ENCODE measurements around the gene RFESD. TPM values are rescaled to one million over a fixed set of nuclear protein-coding genes. Genes with fewer than 3 reads are reported as not detected.

Gene RFESD
- 0.65 and 1.6 TPM in 2 replicates for total RNA-seq

DNA sequence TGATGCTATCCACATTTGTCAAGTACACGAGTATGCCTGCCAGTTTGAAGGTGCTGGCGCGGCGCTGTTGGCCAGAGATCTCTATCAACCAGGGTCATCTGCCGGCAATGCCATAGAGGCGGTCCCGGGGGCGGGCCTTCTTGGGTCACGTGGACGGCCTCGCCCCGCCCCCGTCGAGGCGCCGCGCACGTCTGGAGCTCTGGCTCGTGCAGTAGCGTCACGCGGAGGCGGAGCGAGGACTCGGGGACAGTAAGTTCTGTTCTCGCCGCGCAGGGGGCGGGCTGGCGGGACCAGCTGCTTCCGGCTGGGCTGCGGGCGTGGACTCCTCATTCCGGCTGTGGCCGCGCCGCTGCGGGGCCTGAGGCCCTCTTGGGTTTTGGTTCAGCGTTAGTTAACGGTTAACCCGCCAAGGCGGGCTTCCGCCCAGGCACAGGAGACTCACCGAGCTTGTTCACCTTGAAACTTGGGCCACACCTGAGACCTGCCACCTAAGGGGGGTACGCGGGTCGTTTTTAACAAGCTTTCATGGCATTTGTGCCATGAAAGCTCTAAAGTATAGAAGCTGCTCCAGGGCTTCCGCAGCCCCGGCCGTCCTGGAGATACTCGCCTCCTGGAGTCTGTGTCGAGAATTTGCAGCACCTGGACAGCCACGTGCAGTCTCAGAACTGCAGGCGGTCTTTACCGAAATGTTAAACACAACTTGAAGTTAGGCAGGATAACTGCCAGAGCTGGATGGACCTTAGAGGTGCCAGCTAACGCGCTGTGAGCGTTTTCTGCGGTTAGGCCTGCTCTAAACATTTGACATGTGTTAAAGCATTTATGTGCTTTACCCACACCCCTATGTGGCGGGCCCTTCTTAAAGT is at the start of gene RFESD:
Gene RFESD, plus strand, starts transcription at position 209 of the 863 bp plus-strand sequence. CDS start 5,495 bp downstream, outside the sequence.
- DNase-seq (ENCODE audit: low read depth in 2 of 2), result peak; percentile 92 to 93

DNA sequence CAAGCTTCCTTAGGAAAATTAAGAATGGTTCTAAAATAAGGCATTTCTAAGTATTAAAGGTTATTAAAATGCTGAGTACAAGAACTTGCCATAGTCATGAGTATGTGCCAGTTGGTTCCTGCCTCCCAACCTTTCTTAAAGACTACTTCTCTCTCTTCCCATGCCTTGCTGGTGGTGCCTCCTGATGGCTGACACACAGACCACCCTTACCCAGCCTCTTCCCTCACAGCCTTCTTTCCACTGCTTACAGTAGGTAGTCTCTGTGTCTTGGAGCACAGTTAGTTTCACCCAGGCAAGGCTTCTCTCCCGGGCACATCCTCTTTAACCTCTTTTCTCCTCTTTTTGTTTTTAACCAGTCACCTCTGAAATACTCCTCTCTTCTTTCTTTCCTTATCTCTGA is 47.3 kb upstream of the RFESD start:
- no peak for DNase-seq (ENCODE audit: low read depth in 2 of 2)

DNA sequence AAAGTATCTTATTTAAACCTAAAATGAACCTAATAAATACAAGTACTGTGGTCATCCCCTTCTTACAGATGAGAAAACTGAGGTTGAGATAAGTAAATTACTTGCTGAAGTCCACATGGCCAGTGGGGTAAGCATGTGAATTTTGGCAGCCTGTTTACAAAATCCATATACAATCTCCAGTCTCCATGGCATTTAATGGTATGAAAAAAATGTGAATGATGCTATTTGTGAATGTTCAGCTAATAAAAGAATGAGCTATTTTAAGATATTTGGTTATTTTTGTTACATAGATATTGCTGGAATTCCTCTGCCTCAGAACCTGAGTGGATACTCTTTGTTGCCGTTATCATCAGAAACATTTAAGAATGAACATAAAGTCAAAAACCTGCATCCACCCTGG is 46.0 kb upstream of the RFESD start:
- no peak for DNase-seq (ENCODE audit: low read depth in 2 of 2)

DNA sequence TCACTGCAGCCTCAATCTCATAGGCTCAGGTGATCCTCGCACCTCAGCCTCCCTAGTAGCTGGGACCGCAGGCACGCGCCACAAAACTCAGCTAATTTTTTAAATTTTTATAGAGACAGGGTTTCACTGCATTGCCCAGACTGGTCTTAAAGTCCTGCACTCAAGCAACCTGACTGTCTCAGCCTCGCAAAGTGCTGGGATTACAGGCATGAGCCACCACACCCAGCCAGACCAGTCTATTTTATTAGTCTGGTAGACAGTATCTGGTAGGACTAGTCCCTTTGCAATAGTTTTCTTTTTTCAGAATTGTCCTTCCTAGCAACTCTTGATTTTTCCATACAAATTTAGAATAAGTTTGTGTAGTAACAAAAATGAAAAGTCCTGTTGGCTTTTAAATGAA is 40.8 kb upstream of the RFESD start:
- no peak for DNase-seq (ENCODE audit: low read depth in 2 of 2)

DNA sequence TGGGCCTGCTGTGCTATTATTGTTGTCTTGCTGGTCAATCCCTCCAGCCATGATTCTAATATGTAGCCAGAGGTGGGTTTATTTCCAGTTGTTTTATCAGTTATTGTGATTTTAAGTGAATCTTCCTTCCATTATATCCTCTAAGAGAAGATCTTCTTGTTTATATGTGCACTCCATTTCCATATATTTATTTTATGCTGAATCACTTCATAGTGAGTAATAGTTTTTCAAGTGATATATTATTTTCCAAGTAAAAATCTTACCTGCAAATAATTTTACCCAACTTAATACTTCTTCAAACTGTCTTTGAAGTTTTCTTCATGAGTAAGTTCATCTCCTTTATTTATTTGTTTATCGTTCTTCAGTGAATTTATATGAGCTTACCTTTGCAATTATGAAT is 40.2 kb upstream of the RFESD start:
- no peak for DNase-seq (ENCODE audit: low read depth in 2 of 2)

DNA sequence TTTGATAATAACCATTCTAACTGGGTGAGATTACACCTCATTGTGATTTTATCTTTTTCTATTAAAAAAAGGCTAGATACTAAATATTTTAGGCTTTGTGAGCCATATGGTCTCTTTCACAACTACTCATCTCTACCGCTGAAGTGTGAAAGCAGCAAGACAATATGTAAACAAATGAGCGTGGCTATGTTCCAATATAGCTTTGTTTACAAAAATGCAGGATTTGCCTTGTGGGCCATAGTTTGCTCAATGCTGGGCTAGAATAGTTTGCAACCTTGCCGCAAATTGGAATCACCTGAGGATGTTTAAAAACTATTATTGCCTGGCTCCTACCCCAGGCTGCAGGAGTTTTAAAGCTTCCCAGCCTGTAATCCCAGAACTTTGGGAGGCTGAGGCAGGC is 36.9 kb upstream of the RFESD start:
- DNase-seq (ENCODE audit: low read depth in 2 of 2), result no peak

DNA sequence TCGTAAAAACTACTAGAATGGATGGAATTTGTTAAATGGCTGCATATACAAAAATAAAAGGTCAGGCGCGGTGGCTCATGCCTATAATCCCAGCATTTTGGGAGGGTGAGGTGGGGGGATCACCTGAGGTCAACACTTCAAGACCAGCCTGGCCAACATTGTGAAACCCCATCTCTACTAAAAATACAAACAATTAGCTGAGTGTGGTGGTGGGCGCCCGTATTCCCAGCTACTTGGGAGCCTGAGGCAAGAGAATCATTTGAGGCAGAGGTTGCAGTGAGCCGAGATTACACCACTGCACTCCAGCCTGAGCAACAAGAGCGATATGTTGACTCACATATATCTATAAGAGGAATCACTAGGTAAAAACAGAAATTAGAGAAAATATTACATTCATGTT is 36.0 kb upstream of the RFESD start:
- no peak for DNase-seq (ENCODE audit: low read depth in 2 of 2)

DNA sequence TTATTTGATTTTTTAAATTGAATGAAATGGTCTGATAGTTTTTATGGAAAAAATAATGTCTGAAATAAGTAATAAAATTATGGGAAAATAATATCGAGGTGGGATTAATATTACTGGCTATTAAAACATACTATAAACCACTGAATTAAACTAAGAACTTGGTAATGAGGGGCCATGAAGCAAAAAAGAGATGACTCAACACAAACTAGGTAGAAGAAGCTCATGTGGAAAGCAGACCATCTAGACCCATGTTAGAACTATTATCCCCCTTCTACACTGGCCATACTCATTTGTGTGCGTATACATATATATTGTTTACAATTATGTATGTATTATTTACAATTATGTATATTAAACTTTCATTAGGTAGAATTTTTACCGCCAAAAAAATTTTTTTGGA is 35.2 kb upstream of the RFESD start:
- no peak for DNase-seq (ENCODE audit: low read depth in 2 of 2)

DNA sequence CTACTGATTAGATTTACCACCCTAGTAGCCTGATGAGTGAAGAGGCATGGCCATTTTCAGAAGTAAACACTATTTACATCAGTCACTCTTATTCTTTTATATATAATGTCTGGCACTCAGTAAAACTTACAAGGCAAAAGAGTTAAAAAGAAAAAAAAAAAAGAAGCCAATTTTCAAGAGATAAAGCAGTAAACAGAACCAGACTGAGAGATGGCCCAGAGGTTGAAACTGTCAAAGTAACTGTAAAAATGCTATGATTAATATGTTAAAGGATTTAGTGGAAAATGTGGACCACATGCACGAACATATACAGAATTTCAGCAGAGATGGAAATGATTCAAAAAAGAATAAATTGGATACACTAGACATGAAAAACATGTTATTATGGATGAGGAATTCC is 33.1 kb upstream of the RFESD start:
- DNase-seq (ENCODE audit: low read depth in 2 of 2), result no peak

DNA sequence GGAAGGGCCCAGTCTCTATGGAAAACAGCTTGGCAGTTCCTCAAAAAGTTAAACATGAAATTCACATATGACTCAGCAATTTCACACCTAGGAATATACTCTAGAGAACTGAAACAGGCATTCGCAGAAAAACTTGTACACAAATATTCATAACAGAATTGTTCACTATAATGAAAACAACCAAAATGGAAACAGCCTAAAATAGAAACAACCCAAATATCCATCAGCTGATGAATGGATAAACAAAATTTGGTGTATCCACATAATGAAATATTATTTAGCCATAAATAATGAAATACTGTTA is 31.5 kb upstream of the RFESD start:
- DNase-seq (ENCODE audit: low read depth in 2 of 2), result peak in 1 of 2 donors; percentile 9

DNA sequence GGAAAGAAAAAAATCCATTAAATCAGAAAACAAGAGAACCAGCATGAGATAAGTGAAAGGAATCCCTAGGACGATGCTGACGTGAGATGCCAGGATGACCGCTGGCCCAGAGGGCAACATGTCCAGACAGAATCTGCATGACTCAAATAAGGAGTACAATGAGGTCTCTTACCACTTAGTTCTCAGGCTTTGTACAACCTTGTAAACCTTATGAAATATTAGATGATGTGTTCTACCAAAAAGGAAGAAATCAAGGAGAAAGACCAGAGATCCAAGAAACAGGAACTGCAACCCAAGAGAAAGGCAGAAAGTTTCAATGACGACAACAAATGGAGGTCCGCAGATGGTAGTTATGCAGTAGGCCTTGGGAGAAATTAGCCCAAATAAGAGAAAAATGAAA is 29.5 kb upstream of the RFESD start:
- peak in 1 of 2 donors; percentile 79 for DNase-seq (ENCODE audit: low read depth in 2 of 2)

DNA sequence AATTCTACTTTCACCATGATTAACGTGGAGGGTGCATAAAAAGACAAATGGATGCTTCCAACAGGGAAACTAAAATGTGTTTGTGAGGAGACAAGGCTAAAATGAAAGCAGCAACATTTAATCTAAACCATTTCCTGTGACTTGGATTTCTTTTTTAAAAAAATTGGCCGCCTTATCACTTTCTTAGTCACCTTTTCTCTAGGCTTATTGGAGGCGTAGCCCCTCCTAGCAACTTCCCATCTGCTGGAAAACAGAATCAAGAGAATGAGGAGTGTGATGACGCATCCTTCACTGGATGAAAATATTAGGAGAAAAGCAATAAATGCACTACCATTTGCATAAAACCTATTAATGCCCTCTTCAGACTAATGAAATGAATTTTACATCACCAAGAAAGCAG is 27.5 kb upstream of the RFESD start:
- DNase-seq (ENCODE audit: low read depth in 2 of 2), result peak in 1 of 2 donors; percentile 90

DNA sequence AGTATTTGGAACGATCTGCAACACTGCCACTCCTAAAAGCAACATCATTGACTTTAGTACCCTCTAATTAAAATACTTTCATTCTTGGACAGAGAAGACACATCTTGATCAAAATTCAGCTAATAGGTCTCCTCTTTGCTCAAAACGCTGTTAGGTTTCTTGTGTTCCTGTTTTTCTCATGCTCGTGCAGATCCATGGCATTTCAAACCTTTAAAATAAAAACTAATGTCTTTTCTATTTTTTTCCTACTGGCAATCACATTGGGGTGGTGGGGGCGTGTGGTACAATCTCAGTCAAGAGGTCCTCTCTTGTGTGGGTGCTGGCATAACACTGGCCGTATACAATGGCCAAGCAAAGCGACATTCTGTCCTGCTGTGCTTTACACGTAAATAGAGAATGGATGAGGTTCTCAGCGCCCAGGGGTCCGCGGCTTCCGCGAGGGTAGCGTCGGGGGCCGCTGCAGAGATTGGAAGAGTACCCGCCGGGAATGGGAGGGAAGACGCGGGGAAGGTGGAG is 27.0 kb upstream of the RFESD start:
- no peak for DNase-seq (ENCODE audit: low read depth in 2 of 2)

DNA sequence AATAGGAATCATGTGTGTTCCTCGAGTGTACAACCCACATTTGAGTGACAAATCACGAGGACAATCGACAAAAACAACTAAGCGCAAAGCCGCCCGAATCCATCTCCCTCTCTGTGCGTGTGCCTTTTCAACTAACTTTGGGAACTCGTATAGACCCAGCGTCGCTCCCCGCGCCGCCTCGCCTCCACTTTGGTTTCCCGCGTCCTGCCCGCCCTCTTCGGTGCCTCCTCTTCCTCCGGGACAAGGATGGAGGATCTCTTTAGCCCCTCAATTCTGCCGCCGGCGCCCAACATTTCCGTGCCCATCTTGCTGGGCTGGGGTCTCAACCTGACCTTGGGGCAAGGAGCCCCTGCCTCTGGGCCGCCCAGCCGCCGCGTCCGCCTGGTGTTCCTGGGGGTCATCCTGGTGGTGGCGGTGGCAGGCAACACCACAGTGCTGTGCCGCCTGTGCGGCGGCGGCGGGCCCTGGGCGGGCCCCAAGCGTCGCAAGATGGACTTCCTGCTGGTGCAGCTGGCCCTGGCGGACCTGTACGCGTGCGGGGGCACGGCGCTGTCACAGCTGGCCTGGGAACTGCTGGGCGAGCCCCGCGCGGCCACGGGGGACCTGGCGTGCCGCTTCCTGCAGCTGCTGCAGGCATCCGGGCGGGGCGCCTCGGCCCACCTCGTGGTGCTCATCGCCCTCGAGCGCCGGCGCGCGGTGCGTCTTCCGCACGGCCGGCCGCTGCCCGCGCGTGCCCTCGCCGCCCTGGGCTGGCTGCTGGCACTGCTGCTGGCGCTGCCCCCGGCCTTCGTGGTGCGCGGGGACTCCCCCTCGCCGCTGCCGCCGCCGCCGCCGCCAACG is 26.3 kb upstream of the RFESD start, which contains the start of gene GPR150:
Gene GPR150, plus strand, starts transcription at position 58 of the 840 bp plus-strand sequence. Its CDS starts 189 bp downstream, at position 247.
- peak; percentile 56 to 71 for DNase-seq (ENCODE audit: low read depth in 2 of 2)

DNA sequence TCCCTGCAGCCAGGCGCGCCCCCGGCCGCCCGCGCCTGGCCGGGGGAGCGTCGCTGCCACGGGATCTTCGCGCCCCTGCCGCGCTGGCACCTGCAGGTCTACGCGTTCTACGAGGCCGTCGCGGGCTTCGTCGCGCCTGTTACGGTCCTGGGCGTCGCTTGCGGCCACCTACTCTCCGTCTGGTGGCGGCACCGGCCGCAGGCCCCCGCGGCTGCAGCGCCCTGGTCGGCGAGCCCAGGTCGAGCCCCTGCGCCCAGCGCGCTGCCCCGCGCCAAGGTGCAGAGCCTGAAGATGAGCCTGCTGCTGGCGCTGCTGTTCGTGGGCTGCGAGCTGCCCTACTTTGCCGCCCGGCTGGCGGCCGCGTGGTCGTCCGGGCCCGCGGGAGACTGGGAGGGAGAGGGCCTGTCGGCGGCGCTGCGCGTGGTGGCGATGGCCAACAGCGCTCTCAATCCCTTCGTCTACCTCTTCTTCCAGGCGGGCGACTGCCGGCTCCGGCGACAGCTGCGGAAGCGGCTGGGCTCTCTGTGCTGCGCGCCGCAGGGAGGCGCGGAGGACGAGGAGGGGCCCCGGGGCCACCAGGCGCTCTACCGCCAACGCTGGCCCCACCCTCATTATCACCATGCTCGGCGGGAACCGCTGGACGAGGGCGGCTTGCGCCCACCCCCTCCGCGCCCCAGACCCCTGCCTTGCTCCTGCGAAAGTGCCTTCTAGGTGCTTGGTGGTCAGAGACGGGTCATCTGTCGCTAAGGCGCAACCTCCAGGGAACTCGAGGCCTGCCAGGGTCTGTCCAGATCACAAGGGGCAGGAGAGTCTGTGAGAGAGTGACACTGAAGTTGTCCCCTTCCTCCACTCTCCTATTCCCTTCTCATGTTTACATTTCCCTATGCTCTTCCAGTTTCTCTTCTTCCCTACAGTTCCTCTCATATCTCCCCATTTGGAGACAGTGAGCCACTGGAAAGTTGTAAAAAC is 25.4 kb upstream of the RFESD start:
- peak; percentile 38 to 43 for DNase-seq (ENCODE audit: low read depth in 2 of 2)

DNA sequence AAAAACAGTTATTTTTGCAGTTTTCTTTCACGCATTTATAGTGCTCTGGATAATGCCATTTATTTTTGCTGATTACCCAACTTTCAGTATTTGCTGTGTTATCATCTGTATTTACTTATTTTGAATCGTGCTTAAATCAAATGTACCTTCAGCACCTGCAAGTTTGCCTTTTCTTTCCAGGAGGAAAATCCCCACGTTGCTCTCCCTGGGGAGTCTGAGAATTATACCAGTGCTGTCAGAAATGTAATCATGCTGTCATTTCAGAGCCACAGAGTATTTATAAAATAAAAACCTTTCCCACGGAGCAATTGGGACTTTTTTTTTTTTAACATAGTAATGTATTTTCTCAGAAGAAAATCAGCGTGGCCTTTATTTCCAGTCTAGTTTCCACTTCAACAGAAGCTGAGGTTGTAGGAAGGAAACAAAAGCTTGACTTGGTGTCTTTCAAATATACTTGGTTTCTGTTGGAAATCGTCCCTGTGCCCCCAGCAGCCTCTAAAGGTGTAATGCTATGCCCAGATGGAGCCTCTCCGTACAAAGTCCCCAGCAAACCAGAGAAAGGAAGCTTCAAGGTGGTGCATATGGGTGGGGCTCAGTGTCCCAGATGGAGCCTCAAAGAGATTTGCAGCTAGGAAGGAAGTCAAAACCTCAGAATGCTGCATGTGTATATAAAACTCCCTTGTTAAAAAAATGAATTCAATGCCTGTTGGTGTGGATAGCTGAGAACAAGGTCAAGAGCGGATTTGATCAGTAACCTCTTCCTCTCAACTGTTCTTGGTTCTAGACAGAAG is 24.5 kb upstream of the RFESD start:
- peak in 1 of 2 donors; percentile 36 for DNase-seq (ENCODE audit: low read depth in 2 of 2)

DNA sequence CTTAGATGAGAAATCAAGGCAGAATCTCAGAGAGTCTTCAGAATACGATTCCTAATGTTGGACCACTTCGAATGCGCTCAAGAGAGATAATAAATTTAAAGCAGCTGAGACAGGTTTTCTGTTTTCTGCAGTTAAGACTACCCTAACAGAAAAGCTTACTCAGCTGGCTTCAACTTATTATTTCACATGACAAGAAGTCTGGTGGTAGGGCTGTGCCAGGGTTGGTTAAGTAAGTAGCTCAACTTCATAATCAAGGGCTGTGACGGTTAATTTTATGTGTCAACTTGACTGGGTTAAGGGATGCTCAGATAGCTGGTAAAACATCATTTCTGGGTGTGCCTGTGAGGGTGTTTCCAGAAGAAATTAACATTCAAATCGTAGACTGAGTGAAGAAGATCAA is 22.9 kb upstream of the RFESD start:
- no peak for DNase-seq (ENCODE audit: low read depth in 2 of 2)

DNA sequence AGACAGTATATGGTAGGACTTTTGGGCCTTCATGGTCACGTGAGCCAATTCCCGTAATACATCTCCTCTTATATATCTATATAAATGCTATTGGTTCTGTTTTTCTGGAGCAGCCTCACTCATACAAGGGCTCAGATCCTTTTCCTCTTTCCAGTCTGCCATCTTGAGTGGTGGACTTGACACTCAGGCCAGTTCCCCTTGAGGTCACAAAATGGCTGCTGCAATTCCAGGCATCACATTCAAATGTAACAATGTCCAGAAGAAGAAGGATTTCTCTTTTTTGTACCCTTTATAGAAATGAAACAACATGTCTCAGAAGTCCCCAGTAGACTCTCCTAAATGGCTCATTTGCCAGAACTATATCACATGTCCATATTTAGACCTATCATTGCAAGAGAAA is 22.2 kb upstream of the RFESD start:
- DNase-seq (ENCODE audit: low read depth in 2 of 2), result no peak

DNA sequence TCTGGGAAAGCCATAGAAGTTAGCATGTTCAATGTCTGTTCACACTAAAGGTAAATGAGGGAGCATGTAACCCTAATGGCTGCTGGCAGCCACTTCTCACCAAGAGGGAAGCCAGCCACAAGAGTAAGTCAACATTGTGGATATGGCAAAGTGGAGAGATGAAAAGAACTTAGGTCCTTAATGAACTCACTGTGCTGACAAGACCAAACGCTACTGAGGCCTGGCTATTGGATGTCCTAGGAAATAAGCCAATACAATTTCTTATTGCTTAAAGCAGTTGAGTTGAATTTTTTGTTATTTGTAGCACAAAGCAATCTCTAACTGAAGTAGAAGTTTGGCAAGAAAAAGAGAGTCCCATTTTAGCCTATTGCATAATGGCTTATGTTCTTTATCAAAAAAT is 19.9 kb upstream of the RFESD start:
- DNase-seq (ENCODE audit: low read depth in 2 of 2), result no peak
